Adipocyte (in vitro differentiated cells): ENCODE measurements around the gene CAMK1D.

Experiments used
- DNase-seq: peaks from one replicate; pipeline ENCODE4 v3.0.0-alpha.2; 2015; ENCODE audit warnings: low read depth
- H3K27me3 ChIP-seq: replicated peaks from 2 replicates; pipeline ENCODE4 v1.7.0; 2013; ENCODE audit warnings: mild to moderate bottlenecking, low read length, moderate library complexity; ENCODE audit not compliant: control insufficient read depth, insufficient read depth
- H3K36me3 ChIP-seq: 2 replicates; pipeline ENCODE4 v1.7.0; 2013; ENCODE audit warnings: low read length, mild to moderate bottlenecking, moderate library complexity; ENCODE audit not compliant: control insufficient read depth, insufficient read depth, severe bottlenecking
- H3K4me1 ChIP-seq: 2 replicates; pipeline ENCODE4 v1.7.0; 2013; ENCODE audit warnings: mild to moderate bottlenecking, low read length, moderate library complexity; ENCODE audit not compliant: control insufficient read depth, insufficient read depth
- H3K4me3 ChIP-seq: 2 replicates; pipeline ENCODE4 v1.7.0; 2013; ENCODE audit warnings: mild to moderate bottlenecking, low read length, moderate library complexity
- H3K9ac ChIP-seq: 2 replicates; pipeline ENCODE4 v1.7.0; 2013; ENCODE audit warnings: mild to moderate bottlenecking, low read length, moderate library complexity
- H3K9me3 ChIP-seq: 2 replicates; pipeline ENCODE4 v1.7.0; 2013; ENCODE audit warnings: mild to moderate bottlenecking, low read length, moderate library complexity; ENCODE audit not compliant: control insufficient read depth

CAMK1D gene

DNA sequence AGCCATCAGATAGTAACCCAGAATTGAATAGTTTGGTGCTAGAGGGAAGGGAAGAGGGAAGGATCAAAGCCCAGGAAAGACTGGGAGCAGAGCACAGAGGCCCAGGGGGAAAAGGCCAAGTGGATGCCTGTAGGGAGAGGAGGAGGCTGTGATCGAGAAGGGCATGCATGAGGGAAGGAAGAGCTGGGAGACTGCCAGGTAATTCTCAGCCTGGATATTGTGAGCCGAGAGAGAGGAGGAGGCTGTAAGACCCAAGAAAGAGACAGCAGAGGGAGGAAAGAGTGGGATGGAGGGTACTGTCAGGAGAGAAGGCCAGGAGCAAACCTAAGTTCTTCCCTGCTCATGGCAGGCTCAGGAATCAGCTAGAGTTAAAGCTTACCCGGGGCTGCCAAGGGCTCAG, 474.0 kb downstream of the CAMK1D start:
- H3K9me3 ChIP-seq = no peaks in the 10 kb centered on the region
- DNase-seq = peak; percentile 24
- H3K4me1 ChIP-seq = no peaks in the 10 kb centered on the region
- H3K27me3 ChIP-seq = no peaks in the 10 kb centered on the region
- H3K9ac ChIP-seq = no peak overlapping the region
- no peaks in the 10 kb centered on the region for H3K36me3 ChIP-seq
- no peak overlapping the region for H3K4me3 ChIP-seq

DNA sequence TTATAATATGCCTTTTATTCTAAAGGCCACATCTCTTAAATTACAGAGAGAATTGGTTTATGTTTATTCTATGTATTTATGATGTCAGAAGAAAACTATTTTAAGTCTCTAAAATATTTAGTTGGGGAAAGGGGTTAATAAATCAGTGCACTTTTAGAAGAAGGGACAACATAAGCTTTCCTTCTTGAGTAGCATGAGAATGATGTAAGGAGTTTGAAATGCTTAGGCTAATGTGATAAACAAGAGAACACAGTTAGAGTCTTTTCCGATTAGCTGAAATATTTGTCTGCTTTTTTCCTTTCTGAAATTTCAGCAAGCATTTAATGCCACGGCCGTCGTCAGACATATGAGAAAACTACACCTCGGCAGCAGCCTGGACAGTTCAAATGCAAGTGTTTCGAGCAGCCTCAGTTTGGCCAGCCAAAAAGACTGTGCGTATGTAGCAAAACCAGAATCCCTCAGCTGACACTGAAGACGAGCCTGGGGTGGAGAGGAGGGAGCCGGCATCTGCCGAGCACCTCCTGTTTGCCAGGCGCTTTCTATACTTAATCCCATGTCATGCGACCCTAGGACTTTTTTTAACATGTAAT, 476.0 kb downstream of the CAMK1D start:
- Histone ChIP-seq H3K9ac (no peak overlapping the region), H3K36me3 (no peaks in the 10 kb centered on the region), H3K4me3 (no peak overlapping the region), H3K4me1 (no peaks in the 10 kb centered on the region), H3K9me3 (no peaks in the 10 kb centered on the region), H3K27me3 (no peaks in the 10 kb centered on the region)
- peak; percentile 62 for DNase-seq

DNA sequence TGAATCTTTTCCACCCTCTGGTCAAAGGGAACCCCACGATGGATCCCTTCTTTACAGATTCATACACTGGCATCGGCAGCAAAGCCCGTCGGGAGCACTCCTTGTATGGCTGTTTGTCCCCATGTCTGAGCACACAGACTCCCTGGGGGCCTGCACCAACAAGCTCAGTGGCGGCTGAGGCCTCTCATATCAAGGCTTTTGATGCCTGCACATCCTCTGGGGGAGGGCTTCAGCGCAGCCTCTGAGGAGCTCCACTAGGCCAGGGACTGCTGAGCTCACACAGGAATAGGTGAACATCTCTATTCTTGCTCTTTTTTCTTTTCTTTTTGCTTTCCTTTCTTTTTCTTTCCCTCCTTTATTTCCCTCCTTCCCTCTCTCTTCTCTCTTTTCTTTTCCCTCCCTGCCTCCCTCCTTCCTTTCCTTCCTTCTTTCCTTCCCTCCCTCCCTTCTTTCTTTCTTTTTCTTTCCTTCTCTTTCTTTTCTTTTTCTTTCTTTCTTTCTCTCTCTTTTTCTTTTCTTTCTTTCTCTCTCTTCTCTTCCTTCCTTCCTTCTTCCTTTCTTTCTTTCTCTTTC, 477.5 kb downstream of the CAMK1D start:
- Histone ChIP-seq H3K9me3 (no peaks in the 10 kb centered on the region), H3K27me3 (no peaks in the 10 kb centered on the region), H3K36me3 (no peaks in the 10 kb centered on the region), H3K4me3 (no peak overlapping the region), H3K9ac (no peak overlapping the region), H3K4me1 (no peaks in the 10 kb centered on the region)
- DNase-seq = no peak

DNA sequence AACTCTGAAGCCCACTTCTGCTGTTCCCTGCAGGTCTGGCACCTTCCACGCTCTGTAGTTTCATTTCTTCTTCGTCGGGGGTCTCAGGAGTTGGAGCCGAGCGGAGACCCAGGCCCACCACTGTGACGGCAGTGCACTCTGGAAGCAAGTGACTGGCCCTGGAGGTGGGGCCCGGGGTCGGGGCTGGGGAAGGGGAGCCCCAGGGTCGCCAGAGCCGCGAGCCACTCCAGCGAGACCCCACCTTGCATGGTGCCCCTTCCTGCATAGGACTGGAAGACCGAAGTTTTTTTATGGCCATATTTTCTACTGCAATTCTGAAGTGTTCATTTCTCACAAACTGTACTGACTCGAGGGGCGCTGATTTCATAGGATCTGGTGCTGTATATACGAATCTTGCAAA, 479.4 kb downstream of the CAMK1D start:
- Histone ChIP-seq H3K27me3 (no peaks in the 10 kb centered on the region), H3K9me3 (no peaks in the 10 kb centered on the region), H3K36me3 (no peaks in the 10 kb centered on the region), H3K4me1 (no peaks in the 10 kb centered on the region), H3K9ac (no peak overlapping the region), H3K4me3 (no peak overlapping the region)
- no peak for DNase-seq

DNA sequence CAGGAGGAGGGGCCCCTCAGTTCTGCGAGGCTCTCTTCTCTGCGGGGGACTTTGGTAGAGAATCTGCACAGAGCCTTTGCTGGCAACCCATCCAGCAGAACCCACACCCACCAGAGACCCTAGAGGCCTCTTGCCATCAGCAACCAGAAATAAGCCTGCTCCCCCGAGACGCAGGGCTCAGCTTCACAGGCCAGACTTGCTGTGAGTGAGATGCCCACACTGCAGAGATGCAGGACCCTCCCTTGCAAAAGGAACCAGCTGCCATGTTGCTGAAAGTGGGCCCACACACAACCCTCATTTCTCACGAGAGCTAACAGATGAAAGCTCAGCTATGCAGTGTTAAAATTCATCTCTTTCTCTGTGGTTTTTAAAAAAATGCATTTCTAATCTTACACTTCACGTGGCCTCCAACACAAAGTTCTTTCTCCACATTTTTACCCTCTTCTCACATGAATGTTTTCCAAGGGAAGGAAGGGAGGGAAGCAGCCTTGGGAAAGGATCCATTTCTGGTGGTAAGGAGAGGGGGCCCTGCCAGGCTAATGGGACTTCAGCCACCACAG, 480.6 kb downstream of the CAMK1D start:
- no peak overlapping the region for H3K9ac ChIP-seq
- H3K4me3 ChIP-seq = no peak overlapping the region
- no peaks in the 10 kb centered on the region for H3K36me3 ChIP-seq
- H3K4me1 ChIP-seq = no peaks in the 10 kb centered on the region
- H3K9me3 ChIP-seq = no peaks in the 10 kb centered on the region
- H3K27me3 ChIP-seq = no peaks in the 10 kb centered on the region
- DNase-seq = peak; percentile 26

DNA sequence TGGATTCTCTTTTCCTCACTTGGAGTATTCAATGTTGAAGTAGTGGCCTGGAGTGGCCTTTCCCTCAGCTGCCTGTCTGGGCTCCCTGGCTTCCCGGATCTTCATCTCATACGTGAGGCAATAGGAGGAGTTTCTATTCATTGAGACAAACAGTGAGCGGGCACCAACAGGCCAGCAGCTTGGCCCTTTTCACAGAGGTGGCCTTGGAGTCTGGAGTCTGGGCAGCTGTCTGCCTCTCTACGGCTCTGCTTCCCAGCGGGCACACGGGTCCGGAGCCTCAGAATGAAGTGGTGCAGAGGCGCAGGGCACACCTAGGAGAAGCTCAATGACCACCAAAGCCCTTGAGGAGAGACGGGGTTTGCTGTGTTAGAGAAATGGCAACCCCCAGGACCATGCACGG, 482.7 kb downstream of the CAMK1D start:
- no peaks in the 10 kb centered on the region for H3K9me3 ChIP-seq
- no peaks in the 10 kb centered on the region for H3K36me3 ChIP-seq
- H3K9ac ChIP-seq = no peak overlapping the region
- DNase-seq = no peak
- H3K4me3 ChIP-seq = no peak overlapping the region
- no peaks in the 10 kb centered on the region for H3K4me1 ChIP-seq
- peaks cover 4% of the 10 kb centered on the region for H3K27me3 ChIP-seq

DNA sequence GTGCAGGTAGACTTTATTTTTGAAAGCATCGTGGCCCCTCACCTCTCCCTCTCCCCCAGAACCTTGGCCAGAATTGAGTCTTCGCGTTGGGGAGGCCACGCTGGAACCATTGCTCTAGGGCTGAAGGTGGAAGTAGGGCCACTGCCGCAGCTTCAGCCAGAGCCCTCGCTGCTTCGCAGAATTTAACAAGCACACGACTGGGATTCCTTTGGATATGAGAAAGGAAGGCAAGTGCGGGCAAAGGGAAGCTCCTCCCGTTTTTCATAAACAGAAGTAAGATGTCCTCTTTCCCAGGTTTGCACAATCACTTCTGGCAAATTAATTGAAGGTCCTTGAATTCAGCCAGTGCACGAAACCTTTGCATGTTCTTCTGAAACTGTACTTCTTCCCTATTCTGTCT, 484.1 kb downstream of the CAMK1D start:
- Histone ChIP-seq H3K9me3 (no peaks in the 10 kb centered on the region), H3K36me3 (no peaks in the 10 kb centered on the region), H3K27me3 (peaks cover 17% of the 10 kb centered on the region), H3K9ac (no peak overlapping the region), H3K4me3 (no peak overlapping the region), H3K4me1 (no peaks in the 10 kb centered on the region)
- no peak for DNase-seq

DNA sequence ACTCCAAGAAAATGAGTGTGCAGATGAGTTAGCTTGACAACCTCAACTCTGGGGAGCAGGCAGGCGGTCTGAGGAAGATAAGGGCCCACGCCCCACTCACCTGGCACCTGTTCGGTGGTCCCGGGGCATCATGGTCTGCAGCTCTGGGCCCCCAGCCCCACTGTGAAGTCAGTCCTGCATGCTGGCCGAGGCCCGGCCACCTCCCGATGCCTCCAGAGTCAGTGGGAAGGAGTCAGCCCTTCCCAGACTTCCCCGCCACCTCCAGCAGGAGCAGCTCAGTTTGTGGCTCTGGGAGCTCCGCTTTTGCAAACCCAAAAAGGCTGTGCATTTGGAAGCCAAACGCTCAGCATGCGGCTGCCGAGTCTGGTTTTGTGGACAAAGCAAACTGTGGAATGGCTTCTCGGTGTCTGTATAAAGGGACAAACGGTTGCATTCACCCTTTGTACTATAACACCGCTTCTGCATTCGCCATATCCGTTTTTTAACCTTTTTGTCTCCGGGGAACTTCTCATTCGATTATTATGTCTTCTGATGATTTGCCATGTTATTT, 484.8 kb downstream of the CAMK1D start:
- H3K9ac ChIP-seq = no peak overlapping the region
- no peak for DNase-seq
- no peaks in the 10 kb centered on the region for H3K9me3 ChIP-seq
- H3K36me3 ChIP-seq = no peaks in the 10 kb centered on the region
- H3K4me3 ChIP-seq = no peak overlapping the region
- H3K27me3 ChIP-seq = peaks cover 21% of the 10 kb centered on the region
- no peaks in the 10 kb centered on the region for H3K4me1 ChIP-seq

DNA sequence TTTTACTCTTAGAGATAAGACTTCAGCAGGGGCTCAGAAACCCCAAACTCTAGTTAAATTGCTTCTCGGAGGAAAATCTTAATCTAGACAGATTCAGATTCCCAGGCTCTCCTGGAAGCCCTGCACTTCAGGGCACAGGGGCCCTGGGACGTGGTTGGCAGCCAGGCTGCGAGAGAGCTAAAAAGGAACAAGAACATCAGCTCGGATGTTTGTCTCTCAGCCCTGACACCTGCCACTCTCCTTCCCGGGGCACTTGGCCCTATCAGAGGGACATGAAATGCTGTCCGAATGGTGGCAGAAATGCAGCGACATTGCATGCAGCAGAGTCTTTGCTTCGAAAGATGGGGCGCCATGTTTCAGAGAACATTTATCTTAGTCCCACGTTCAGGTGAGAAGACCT, 485.4 kb downstream of the CAMK1D start:
- peaks cover 1% of the 10 kb centered on the region for H3K4me1 ChIP-seq
- H3K4me3 ChIP-seq = no peak overlapping the region
- no peaks in the 10 kb centered on the region for H3K9me3 ChIP-seq
- DNase-seq = no peak
- H3K36me3 ChIP-seq = no peaks in the 10 kb centered on the region
- peaks cover 23% of the 10 kb centered on the region for H3K27me3 ChIP-seq
- no peak overlapping the region for H3K9ac ChIP-seq

DNA sequence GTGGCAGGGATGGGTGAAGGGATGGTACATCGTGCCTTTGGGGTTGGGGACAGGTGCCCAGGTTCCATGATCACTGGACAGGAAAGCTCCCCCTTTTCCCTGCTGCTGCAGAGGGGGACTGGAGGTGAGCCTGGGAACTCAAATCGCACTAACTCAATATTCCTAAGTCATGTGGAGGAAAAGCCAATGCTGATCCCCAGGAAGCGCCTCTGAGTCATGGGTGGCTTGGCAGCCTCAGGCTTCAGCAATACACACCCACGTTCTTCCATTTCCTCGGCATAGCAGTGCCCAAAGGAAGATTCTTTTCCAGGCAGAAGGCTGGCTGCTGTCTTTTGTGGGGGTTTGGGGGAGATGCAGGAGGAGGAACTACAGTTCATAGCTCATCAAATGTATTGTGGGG, 486.4 kb downstream of the CAMK1D start:
- Histone ChIP-seq H3K36me3 (no peaks in the 10 kb centered on the region), H3K9me3 (no peaks in the 10 kb centered on the region), H3K4me1 (peaks cover 9% of the 10 kb centered on the region), H3K4me3 (no peak overlapping the region), H3K27me3 (peaks cover 23% of the 10 kb centered on the region), H3K9ac (no peak overlapping the region)
- peak; percentile 75 for DNase-seq

DNA sequence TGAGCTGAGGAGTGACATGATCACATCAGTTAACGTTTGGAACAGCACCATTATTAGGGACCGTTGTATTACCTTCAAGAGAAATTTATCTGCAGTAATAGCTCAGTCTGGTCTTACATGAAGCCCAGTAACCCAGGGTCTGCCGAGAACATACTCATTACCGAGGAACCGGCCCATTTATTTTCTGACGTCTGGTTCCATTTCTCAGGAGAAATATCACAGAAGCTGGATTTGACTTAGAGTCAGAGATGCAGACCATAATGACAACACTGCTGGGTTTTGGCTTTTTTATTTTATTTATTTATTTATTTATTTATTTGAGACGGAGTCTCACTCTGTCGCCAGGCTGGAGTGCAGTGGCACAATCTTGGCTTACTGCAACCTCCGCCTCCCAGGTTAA, 489.0 kb downstream of the CAMK1D start:
- no peak for DNase-seq
- Histone ChIP-seq H3K36me3 (no peaks in the 10 kb centered on the region), H3K4me3 (no peak overlapping the region)

More for the DNA sequence above, 489.0 kb downstream of the CAMK1D start:
- Histone ChIP-seq H3K27me3 (peaks cover 27% of the 10 kb centered on the region), H3K4me1 (peaks cover 9% of the 10 kb centered on the region), H3K9ac (no peak overlapping the region), H3K9me3 (no peaks in the 10 kb centered on the region)
